H9 (cell line): ENCODE data around the gene TMEM229B. TPM values are rescaled to one million over a fixed set of nuclear protein-coding genes. Genes with fewer than 3 reads are reported as not detected.

Source experiments
- DNase-seq: peaks from one replicate; pipeline ENCODE4 v3.0.0-alpha.2; 2017
- H2AFZ ChIP-seq: one replicate; pipeline ENCODE4 v1.6.1; 2013; ENCODE audit warnings: mild to moderate bottlenecking, low read length, control low read depth, moderate library complexity
- H2AK5ac ChIP-seq: 2 replicates; pipeline ENCODE4 v1.6.1; 2013; ENCODE audit warnings: low read length, control low read depth, mixed read lengths; ENCODE audit not compliant: insufficient read length
- H2BK120ac ChIP-seq: one replicate; pipeline ENCODE4 v1.6.1; 2013; ENCODE audit warnings: low read depth, mild to moderate bottlenecking, low read length, control low read depth, inconsistent platforms; ENCODE audit not compliant: poor library complexity, severe bottlenecking
- H2BK12ac ChIP-seq: 2 replicates; pipeline ENCODE4 v1.6.1; 2013; ENCODE audit warnings: low read length, control low read depth, mixed read lengths, low read depth; ENCODE audit not compliant: insufficient read length
- H2BK15ac ChIP-seq: 2 replicates; pipeline ENCODE4 v1.6.1; 2013; ENCODE audit warnings: low read depth, low read length, control low read depth
- H2BK20ac ChIP-seq: one replicate; pipeline ENCODE4 v1.6.1; 2013; ENCODE audit warnings: low read depth, mild to moderate bottlenecking, low read length, control low read depth, inconsistent platforms; ENCODE audit not compliant: poor library complexity, severe bottlenecking
- H2BK5ac ChIP-seq: 2 replicates; pipeline ENCODE4 v1.6.1; 2013; ENCODE audit warnings: low read length, control low read depth, mixed read lengths; ENCODE audit not compliant: insufficient read length
- H3K14ac ChIP-seq: 2 replicates; pipeline ENCODE4 v1.6.1; 2013; ENCODE audit warnings: low read length, control low read depth; ENCODE audit not compliant: insufficient read depth
- H3K18ac ChIP-seq: 2 replicates; pipeline ENCODE4 v1.6.1; 2013; ENCODE audit warnings: low read depth, mild to moderate bottlenecking, mixed read lengths, low read length, control low read depth; ENCODE audit not compliant: insufficient read length
- H3K23ac ChIP-seq: 2 replicates; pipeline ENCODE4 v1.6.1; 2013; ENCODE audit warnings: low read length, control low read depth, mixed read lengths, low read depth; ENCODE audit not compliant: insufficient read length
- H3K23me2 ChIP-seq: 2 replicates; pipeline ENCODE4 v1.6.1; 2013; ENCODE audit warnings: low read depth, mild to moderate bottlenecking, mixed read lengths, low read length, control low read depth; ENCODE audit not compliant: insufficient read length, poor library complexity, severe bottlenecking
- H3K27ac ChIP-seq: 2 replicates; pipeline ENCODE4 v1.5.1; 2013; ENCODE audit warnings: low read length, control low read depth, mixed read lengths, low read depth; ENCODE audit not compliant: insufficient read length
- H3K27me3 ChIP-seq: 2 replicates; pipeline ENCODE4 v1.6.1; 2013; ENCODE audit warnings: low read length, control low read depth, inconsistent platforms; ENCODE audit not compliant: insufficient read depth
- H3K4ac ChIP-seq: 2 replicates; pipeline ENCODE4 v1.6.1; 2013; ENCODE audit warnings: low read depth, mild to moderate bottlenecking, control low read depth, inconsistent platforms, low read length, moderate library complexity
- H3K4me1 ChIP-seq: 2 replicates; pipeline ENCODE4 v1.6.1; 2013; ENCODE audit warnings: low read length, control low read depth, inconsistent platforms; ENCODE audit not compliant: insufficient read depth
- H3K4me2 ChIP-seq: 2 replicates; pipeline ENCODE4 v1.6.1; 2013; ENCODE audit warnings: low read length, control low read depth, mixed read lengths; ENCODE audit not compliant: insufficient read length, insufficient read depth
- H3K56ac ChIP-seq: 2 replicates; pipeline ENCODE4 v1.6.1; 2013; ENCODE audit warnings: low read depth, mild to moderate bottlenecking, mixed read lengths, low read length, control low read depth; ENCODE audit not compliant: insufficient read length
- H3K79me1 ChIP-seq: 2 replicates; pipeline ENCODE4 v1.6.1; 2013; ENCODE audit warnings: low read depth, mild to moderate bottlenecking, moderate library complexity, low read length, control low read depth, inconsistent platforms; ENCODE audit not compliant: insufficient read depth, poor library complexity, severe bottlenecking
- H3K79me2 ChIP-seq: 2 replicates; pipeline ENCODE4 v1.6.1; 2013; ENCODE audit warnings: low read length, control low read depth, inconsistent platforms; ENCODE audit not compliant: insufficient read depth
- H3K9ac ChIP-seq: 2 replicates; pipeline ENCODE4 v1.6.1; 2013; ENCODE audit warnings: low read length, control low read depth, mixed read lengths; ENCODE audit not compliant: insufficient read length; ENCODE audit errors: extremely low read depth
- H3K9me3 ChIP-seq: one replicate; pipeline ENCODE4 v1.6.1; 2013; ENCODE audit warnings: low read depth, low read length, inconsistent platforms; ENCODE audit not compliant: control insufficient read depth
- H3T11ph ChIP-seq: one replicate; pipeline ENCODE4 v1.6.1; 2013; ENCODE audit warnings: mild to moderate bottlenecking, low read length, control low read depth, inconsistent platforms
- H4K20me1 ChIP-seq: one replicate; pipeline ENCODE4 v1.6.1; 2013; ENCODE audit not compliant: control insufficient read depth, insufficient read length, insufficient read depth
- H4K5ac ChIP-seq: 2 replicates; pipeline ENCODE4 v1.6.1; 2013; ENCODE audit warnings: low read depth, mild to moderate bottlenecking, mixed read lengths, low read length, control low read depth; ENCODE audit not compliant: insufficient read length
- H4K8ac ChIP-seq: replicated peaks from 2 replicates; pipeline ENCODE4 v1.6.1; 2013; ENCODE audit warnings: low read length, control low read depth, mixed read lengths, low read depth; ENCODE audit not compliant: insufficient read length
- H4K91ac ChIP-seq: 2 replicates; pipeline ENCODE4 v1.6.1; 2013; ENCODE audit warnings: low read depth, mild to moderate bottlenecking, moderate library complexity, mixed read lengths, low read length, control low read depth; ENCODE audit not compliant: insufficient read length
- H3K27ac Mint-ChIP-seq, 3 experiments: 2 replicates in 2 of 3; 3 replicates in 1 of 3; pipeline ENCODE4 v1.8.0; 2020 to 2021; ENCODE audit warnings: mixed read lengths in 3 of 3, mild to moderate bottlenecking in 1 of 3, moderate library complexity in 1 of 3
- H3K27me3 Mint-ChIP-seq: 2 replicates; pipeline ENCODE4 v1.8.0; 2021; ENCODE audit warnings: low read depth, mild to moderate bottlenecking, moderate library complexity, mixed read lengths
- H3K36me3 Mint-ChIP-seq, 3 experiments: 2 replicates in 2 of 3; 3 replicates in 1 of 3; pipeline ENCODE4 v1.8.0; 2020 to 2021; ENCODE audit warnings: low read depth in 3 of 3, mixed read lengths in 3 of 3; ENCODE audit not compliant: insufficient read depth in 1 of 3
- H3K4me1 Mint-ChIP-seq, 2 experiments: 2 replicates each; pipeline ENCODE4 v1.8.0; 2020; ENCODE audit warnings: mixed read lengths in 2 of 2
- H3K4me3 Mint-ChIP-seq, 2 experiments: 2 replicates in 1 of 2; 3 replicates in 1 of 2; pipeline ENCODE4 v1.8.0; 2020 to 2021; ENCODE audit warnings: mild to moderate bottlenecking in 2 of 2, mixed read lengths in 2 of 2, moderate library complexity in 1 of 2
- H3K9me3 Mint-ChIP-seq, 2 experiments: 2 replicates in 1 of 2; 3 replicates in 1 of 2; pipeline ENCODE4 v1.8.0; 2020; ENCODE audit warnings: mild to moderate bottlenecking in 2 of 2, mixed read lengths in 2 of 2, moderate library complexity in 1 of 2
- CTCF ChIP-seq: fragments of 200-600 bp; sonication (generic); conservative IDR thresholded peaks from 3 replicates; pipeline ENCODE4 v1.8.0; 2021; ENCODE audit warnings: antibody characterized with exemption, mild to moderate bottlenecking
- WGBS: extraction: QIAGEN DNeasy Blood & Tissue Kit; methylation state at CpG from one replicate; pipeline ENCODE4 v1.1.7; 2013; ENCODE audit warnings: missing lambda C conversion rate, low lambda C conversion rate, mixed read lengths; ENCODE audit not compliant: insufficient read length; ENCODE audit errors: extremely low coverage; 5-methylcytosine and 5-hydroxymethylcytosine counted together
- total RNA-seq: library from RNA; stranded (reverse); gene quantifications from 2 replicates; pipeline ENCODE4 v1.2.1, GENCODE V29; 2021

The TMEM229B gene
- total RNA-seq, 1 experiment from 2014 or later, result 0.24 TPM

GRCh38 chr14:67438969-67439368 is 49.6 kb downstream of the TMEM229B start:
- no peak overlapping the region for H3K4ac ChIP-seq
- H2AK5ac ChIP-seq, result no peak overlapping the region
- H2BK5ac ChIP-seq, result no peak overlapping the region
- no peaks in the 10 kb centered on the region for H4K20me1 ChIP-seq
- no peak overlapping the region for H4K91ac ChIP-seq
- H3K9me3 ChIP-seq, result no peaks in the 10 kb centered on the region
- no peak for DNase-seq
- no peak overlapping the region for H3K9ac ChIP-seq
- no peak overlapping the region for H3K27ac ChIP-seq
- H3K4me2 ChIP-seq, result no peak overlapping the region
- H3K79me1 ChIP-seq, result no peaks in the 10 kb centered on the region
- no peak overlapping the region for H3K56ac ChIP-seq
- Mint-ChIP-seq H3K4me1 (peaks cover 11 to 12% of the 10 kb centered on the region in 2 experiments), H3K27me3 (no peaks in the 10 kb centered on the region; the same call in 1 of the 2 replicates), H3K36me3 (no peaks in the 10 kb centered on the region), H3K4me3 (no peak overlapping the region), H3K27ac (no peak overlapping the region), H3K9me3 (no peaks in the 10 kb centered on the region)
- no peaks in the 10 kb centered on the region for H3K27me3 ChIP-seq
- no peak overlapping the region for H3K14ac ChIP-seq
- H4K8ac ChIP-seq, result no peak overlapping the region
- no peak overlapping the region for H3K18ac ChIP-seq
- peaks cover 2% of the 10 kb centered on the region; the same call in 1 of the 2 replicates for H3K4me1 ChIP-seq
- no peak overlapping the region for H2BK120ac ChIP-seq
- no CpG with 5 or more reads among the region's 1 CpG for WGBS
- H2BK15ac ChIP-seq, result no peak overlapping the region
- H2AFZ ChIP-seq, result no peak overlapping the region
- H2BK20ac ChIP-seq, result no peak overlapping the region
- H3K79me2 ChIP-seq, result no peaks in the 10 kb centered on the region
- no peak overlapping the region for H4K5ac ChIP-seq
- no peak for TF ChIP-seq CTCF
- no peaks in the 10 kb centered on the region for H3K23me2 ChIP-seq
- H3K23ac ChIP-seq, result no peak overlapping the region
- H2BK12ac ChIP-seq, result no peak overlapping the region
- H3T11ph ChIP-seq, result no peak overlapping the region
